OCI-LY3 (cell line): ENCODE results near the gene LRP3.

Experiments
- H2AFZ ChIP-seq: fragments of 200-600, 300-600 bp; shearing (Covaris generic); 2 replicates; pipeline ENCODE4 v1.6.0; 2014; ENCODE audit warnings: antibody characterized with exemption, low read depth, low read length
- H3K27ac ChIP-seq: fragments of 200-600, 300-600 bp; sonication (generic); 2 replicates; pipeline ENCODE4 v1.5.1; 2014; ENCODE audit warnings: mild to moderate bottlenecking, low read length, moderate library complexity, mixed read lengths
- H3K27me3 ChIP-seq: fragments of 200-600, 300-600 bp; sonication (generic); 2 replicates; pipeline ENCODE4 v1.6.1; 2014; ENCODE audit warnings: low read depth, low read length, mixed read lengths
- H3K36me3 ChIP-seq: fragments of 200-600, 300-600 bp; sonication (generic); replicated peaks from 2 replicates; pipeline ENCODE3; 2014; ENCODE audit warnings: low read depth, low read length, mixed read lengths
- H3K4me1 ChIP-seq: fragments of 300-600, 200-600 bp; sonication (generic); 2 replicates; pipeline ENCODE4 v1.6.1; 2014; ENCODE audit warnings: low read length, mixed read lengths
- H3K4me2 ChIP-seq: fragments of 200-600, 300-600 bp; sonication (generic); 2 replicates; pipeline ENCODE4 v1.6.1; 2014; ENCODE audit warnings: low read length, mixed read lengths
- H3K4me3 ChIP-seq: fragments of 300-600, 200-600 bp; sonication (generic); 2 replicates; pipeline ENCODE4 v1.5.1; 2014; ENCODE audit warnings: antibody characterized with exemption, mild to moderate bottlenecking, low read length, moderate library complexity
- H3K79me2 ChIP-seq: fragments of 300-600, 200-600 bp; shearing (Covaris generic); 2 replicates; pipeline ENCODE4 v1.6.1; 2014; ENCODE audit warnings: mild to moderate bottlenecking, low read length, mixed read lengths
- H3K9ac ChIP-seq: fragments of 300-600, 200-600 bp; shearing (Covaris generic); 2 replicates; pipeline ENCODE4 v1.6.0; 2014; ENCODE audit warnings: mild to moderate bottlenecking, low read length, moderate library complexity
- H3K9me3 ChIP-seq: fragments of 200-600, 300-600 bp; shearing (Covaris generic); 2 replicates; pipeline ENCODE4 v1.6.1; 2014; ENCODE audit warnings: low read length, mixed read lengths; ENCODE audit not compliant: insufficient read depth
- H4K20me1 ChIP-seq: fragments of 200-600, 300-600 bp; sonication (generic); 2 replicates; pipeline ENCODE4 v1.6.1; 2016; ENCODE audit warnings: low read length, mixed read lengths; ENCODE audit not compliant: insufficient read depth
- CTCF ChIP-seq: fragments of 200-600, 300-600 bp; sonication (generic); IDR thresholded peaks from 2 replicates; pipeline ENCODE4 v1.5.1; 2014; ENCODE audit warnings: antibody characterized with exemption, low read length, low read depth
- EZH2phosphoT487 ChIP-seq: fragments of 200-600 bp; shearing (Covaris generic); IDR thresholded peaks from 2 replicates; pipeline ENCODE4 v1.6.1; 2018; ENCODE audit warnings: antibody characterized with exemption, mixed run types, low read depth

Gene LRP3

GRCh38 chr19:33231511-33231910, 37.4 kb downstream of the LRP3 start:
- Histone ChIP-seq H3K9ac (no peak overlapping the region), H3K79me2 (no peaks in the 10 kb centered on the region), H3K4me2 (no peak overlapping the region), H3K4me3 (no peak overlapping the region), H3K9me3 (0 out of 2 replicates have a peak, but pooled peaks cover 14% of the 10 kb centered on the region), H3K4me1 (peaks cover 26% of the 10 kb centered on the region), H2AFZ (no peak overlapping the region), H3K27me3 (peaks cover 50% of the 10 kb centered on the region), H3K36me3 (peaks cover 3% of the 10 kb centered on the region), H3K27ac (no peak overlapping the region), H4K20me1 (no peaks in the 10 kb centered on the region)
- TF ChIP-seq CTCF (no peak), EZH2phosphoT487 (no peak)

DNA sequence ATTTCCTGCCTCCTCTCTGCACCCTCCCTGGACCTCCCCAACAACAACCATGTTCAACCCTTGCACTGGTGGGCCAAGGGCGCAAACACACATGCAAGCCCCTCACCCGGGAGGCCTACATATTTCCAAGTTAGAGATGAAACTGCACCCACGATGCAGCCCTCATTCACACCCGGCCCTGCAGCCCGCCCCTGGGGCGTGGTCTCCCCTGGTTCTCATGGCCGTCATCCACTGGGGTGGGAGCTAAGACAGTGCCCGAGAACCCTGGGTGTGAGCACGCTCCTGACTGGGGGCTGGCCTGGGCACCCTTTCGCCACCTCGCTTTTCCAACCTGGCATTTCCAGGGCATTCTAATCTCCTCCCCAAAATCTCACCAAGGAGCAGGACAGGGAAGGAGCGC, 38.5 kb downstream of the LRP3 start:
- TF ChIP-seq CTCF (no peak), EZH2phosphoT487 (no peak)
- peaks cover 1% of the 10 kb centered on the region for H3K36me3 ChIP-seq
- H3K9ac ChIP-seq, result no peak overlapping the region
- no peaks in the 10 kb centered on the region for H4K20me1 ChIP-seq
- peaks cover 50% of the 10 kb centered on the region for H3K27me3 ChIP-seq
- H3K4me2 ChIP-seq, result no peak overlapping the region
- H3K79me2 ChIP-seq, result no peaks in the 10 kb centered on the region
- peaks cover 30% of the 10 kb centered on the region for H3K4me1 ChIP-seq
- H3K4me3 ChIP-seq, result no peak overlapping the region
- H3K9me3 ChIP-seq, result 0 out of 2 replicates have a peak, but pooled peaks cover 9% of the 10 kb centered on the region
- H3K27ac ChIP-seq, result no peak overlapping the region
- no peak overlapping the region for H2AFZ ChIP-seq

DNA sequence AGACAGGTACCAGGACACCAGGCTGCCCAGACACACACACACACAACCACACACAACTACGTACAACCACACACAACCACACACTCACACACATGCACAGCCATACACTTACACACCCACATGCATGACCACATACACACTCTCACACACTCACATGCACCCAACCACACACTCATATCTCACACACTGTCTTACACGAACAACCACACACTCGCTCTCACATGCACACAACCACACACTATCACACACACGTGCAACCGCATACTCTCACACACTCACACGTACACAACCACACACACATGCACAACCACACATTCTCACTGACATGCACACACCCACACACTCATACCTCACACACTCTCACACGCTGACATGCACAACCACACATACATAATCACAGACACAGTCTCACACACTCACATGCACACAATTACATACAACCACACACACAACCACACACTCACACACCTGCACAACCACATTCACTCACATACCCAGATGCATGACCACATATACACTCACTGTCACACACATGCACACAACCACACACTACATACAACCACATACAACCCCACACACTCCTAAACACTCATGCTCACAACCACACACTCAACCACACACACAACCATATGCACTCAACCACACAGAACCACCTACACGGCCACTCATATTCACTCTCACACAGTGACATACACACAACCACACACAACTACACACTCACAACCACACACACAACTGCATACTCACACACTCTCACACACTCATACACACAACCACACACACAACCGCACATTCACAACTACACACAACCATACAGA, 39.1 kb downstream of the LRP3 start:
- peaks cover 49% of the 10 kb centered on the region for H3K27me3 ChIP-seq
- H4K20me1 ChIP-seq, result no peaks in the 10 kb centered on the region
- H3K4me1 ChIP-seq, result peaks cover 30% of the 10 kb centered on the region
- H3K27ac ChIP-seq, result no peak overlapping the region
- no peak overlapping the region for H3K4me2 ChIP-seq
- H2AFZ ChIP-seq, result no peak overlapping the region
- no peak for TF ChIP-seq EZH2phosphoT487
- no peak for TF ChIP-seq CTCF
- no peaks in the 10 kb centered on the region for H3K36me3 ChIP-seq
- no peak overlapping the region for H3K4me3 ChIP-seq
- 0 out of 2 replicates have a peak, but pooled peaks cover 5% of the 10 kb centered on the region for H3K9me3 ChIP-seq
- H3K79me2 ChIP-seq, result no peaks in the 10 kb centered on the region
- no peak overlapping the region for H3K9ac ChIP-seq

DNA sequence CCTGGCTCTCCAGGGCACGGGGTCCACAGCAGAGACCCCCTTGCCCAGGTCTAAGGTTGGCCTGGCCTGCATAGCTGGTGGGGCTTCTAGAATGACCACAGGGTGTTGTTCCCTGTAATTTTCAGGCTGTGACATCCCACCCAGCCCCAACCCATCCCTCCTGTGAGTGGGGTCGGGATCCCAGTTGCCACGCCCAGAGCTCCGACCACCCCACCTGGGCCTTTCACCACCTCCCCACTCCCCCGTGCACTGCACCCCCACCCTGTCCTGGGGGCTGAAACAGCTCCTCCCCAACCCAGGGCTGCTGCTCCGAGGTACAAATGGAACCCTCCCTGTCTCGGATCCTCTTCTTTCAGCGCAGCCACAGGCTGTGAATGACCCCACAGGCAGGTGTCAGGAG, 40.0 kb downstream of the LRP3 start:
- Histone ChIP-seq H3K9ac (no peak overlapping the region), H2AFZ (no peak overlapping the region), H4K20me1 (no peaks in the 10 kb centered on the region), H3K27ac (no peak overlapping the region), H3K36me3 (no peaks in the 10 kb centered on the region), H3K4me2 (peak overlapping the region; percentile 96), H3K27me3 (peaks cover 44% of the 10 kb centered on the region), H3K79me2 (no peaks in the 10 kb centered on the region), H3K4me3 (peak overlapping the region; percentile 75; the same call in 1 of the 2 replicates), H3K4me1 (peaks cover 30% of the 10 kb centered on the region), H3K9me3 (no peaks in the 10 kb centered on the region)
- TF ChIP-seq CTCF (no peak), EZH2phosphoT487 (no peak)
